GM12878 (cell line): ENCODE measurements around the gene ME3. TPM values are rescaled to one million over a fixed set of nuclear protein-coding genes. Genes with fewer than 3 reads are reported as not detected.

ENCODE experiments used
- ATAC-seq: fragments of 200-7000 bp; cut with Tn5 transposase; 3 replicates; pipeline ENCODE4 v1.9.1; 2020; ENCODE audit warnings: mild to moderate bottlenecking, moderate library complexity
- BruUV-seq: library from RNA; stranded (reverse); fragments of 400-500 nt; replicated peaks from 2 replicates; lab custom pipeline; 2021; lab: Mats Ljungman, UMichigan
- CTCF ChIA-PET: fragments of 300-600 bp; sonication (Branson Sonifier 250); formaldehyde crosslinking; extraction: SDS; loops from one replicate; lab custom pipeline; 2021; ENCODE audit warnings: inconsistent platforms; lab: Yijun Ruan, JAX
- POLR2A ChIA-PET: fragments of 350-600 bp; formaldehyde crosslinking; extraction: SDS; loops from one replicate; lab custom pipeline; 2021; ENCODE audit warnings: inconsistent platforms; lab: Charles Lee
- RAD21 ChIA-PET: fragments of 300-600 bp; sonication (Branson Sonifier 250); formaldehyde crosslinking; loops from one replicate; lab custom pipeline; 2023; ENCODE audit warnings: antibody characterized with exemption; ENCODE audit not compliant: unreplicated experiment; lab: Charles Lee
- SMC1A ChIA-PET: fragments of 300-600 bp; sonication (Branson Sonifier 250); formaldehyde crosslinking; loops from one replicate; lab custom pipeline; 2023; ENCODE audit not compliant: unreplicated experiment, uncharacterized antibody; lab: Charles Lee
- DNase-seq: peaks from one replicate; pipeline ENCODE4 v3.0.0-alpha.2; 2011; ENCODE audit warnings: low read depth, low spot score
- FAIRE-seq: peaks from 3 replicates; lab custom pipeline; 2011; peaks lifted over from hg19 to GRCh38; lab: Jason Lieb, UNC
- H2AFZ ChIP-seq: 2 replicates; pipeline ENCODE4 v1.6.0; 2011; ENCODE audit warnings: low read depth, low read length, control low read depth; ENCODE audit not compliant: control insufficient read depth
- H3K27ac ChIP-seq: 2 replicates; pipeline ENCODE4 v1.5.1; 2011; ENCODE audit warnings: control low read depth; ENCODE audit not compliant: control insufficient read depth, insufficient read depth
- H3K27me3 ChIP-seq, 2 experiments: replicated peaks in 1 of 2; 2 replicates each; pipeline versions ENCODE4 v1.6.0 to v1.6.1; 2011; ENCODE audit warnings: low read length in 1 of 2; ENCODE audit not compliant: control insufficient read depth in 2 of 2, insufficient read depth in 2 of 2
- H3K36me3 ChIP-seq, 2 experiments: 2 replicates each; pipeline ENCODE4 v1.5.1; 2011; ENCODE audit warnings: low read length in 1 of 2; ENCODE audit not compliant: control insufficient read depth in 2 of 2, insufficient read depth in 2 of 2
- H3K4me1 ChIP-seq: 2 replicates; pipeline ENCODE4 v1.6.1; 2011; ENCODE audit warnings: mild to moderate bottlenecking, low read length, moderate library complexity, mixed read lengths; ENCODE audit not compliant: control insufficient read depth, insufficient read depth
- H3K4me2 ChIP-seq: 2 replicates; pipeline ENCODE4 v1.6.0; 2011; ENCODE audit warnings: control low read depth; ENCODE audit not compliant: control insufficient read depth, insufficient read depth
- H3K4me3 ChIP-seq: fragments of 200-600 bp; sonication (generic); 2 replicates; pipeline ENCODE4 v1.5.1; 2016
- H3K79me2 ChIP-seq: 2 replicates; pipeline ENCODE4 v1.6.0; 2011; ENCODE audit warnings: low read length; ENCODE audit not compliant: control insufficient read depth, insufficient read depth
- H3K9ac ChIP-seq: 2 replicates; pipeline ENCODE4 v1.8.0; 2011; ENCODE audit warnings: low read length, control low read depth, mixed read lengths; ENCODE audit not compliant: control insufficient read depth, insufficient read depth
- H3K9me3 ChIP-seq: replicated peaks from 3 replicates; pipeline ENCODE4 v1.5.1; 2011; ENCODE audit warnings: mild to moderate bottlenecking, low read length; ENCODE audit not compliant: control insufficient read depth, insufficient read depth
- H4K20me1 ChIP-seq: 2 replicates; pipeline ENCODE4 v1.6.0; 2011; ENCODE audit not compliant: control insufficient read depth, insufficient read depth
- BACH1 ChIP-seq: fragments of 450-650 bp; IDR thresholded peaks from 2 replicates; pipeline ENCODE4 v1.6.1; 2017; ENCODE audit warnings: mild to moderate bottlenecking, borderline replicate concordance
- ETV6 ChIP-seq, 2 experiments: fragments of 450-650 bp in 1 of 2; IDR thresholded peaks in 1 of 2; conservative IDR thresholded peaks in 1 of 2; 2 replicates each; pipeline ENCODE4 v1.6.1; 2014; ENCODE audit warnings: antibody characterized with exemption in 1 of 2, borderline replicate concordance in 1 of 2, low read depth in 1 of 2, mild to moderate bottlenecking in 1 of 2, moderate library complexity in 1 of 2
- HDGF ChIP-seq: fragments of 450-650 bp; IDR thresholded peaks from 2 replicates; pipeline ENCODE4 v1.6.1; 2016; ENCODE audit warnings: antibody characterized with exemption
- IKZF2 ChIP-seq, 2 experiments: fragments of 450-650 bp; IDR thresholded peaks; 2 replicates each; pipeline ENCODE4 v1.6.1; 2017; ENCODE audit warnings: mild to moderate bottlenecking in 2 of 2, moderate library complexity in 2 of 2
- POLR2AphosphoS5 ChIP-seq: IDR thresholded peaks from 2 replicates; pipeline ENCODE4 v1.6.1; 2011; ENCODE audit warnings: mild to moderate bottlenecking, low read length, inconsistent platforms
- RCOR1 ChIP-seq: conservative IDR thresholded peaks from 2 replicates; pipeline ENCODE4 v1.6.1; 2012; ENCODE audit warnings: low read depth, low read length, improper control_type of control experiment
- RUNX3 ChIP-seq: IDR thresholded peaks from 2 replicates; pipeline ENCODE4 v1.6.1; 2012; ENCODE audit warnings: low read length, inconsistent platforms
- ZNF24 ChIP-seq: fragments of 450-650 bp; IDR thresholded peaks from 2 replicates; pipeline ENCODE4 v1.6.1; 2017; ENCODE audit warnings: antibody characterized with exemption, mild to moderate bottlenecking
- ZNF384 ChIP-seq: IDR thresholded peaks from 2 replicates; pipeline ENCODE4 v1.6.1; 2012; ENCODE audit warnings: low read depth, mild to moderate bottlenecking, low read length, improper control_type of control experiment, borderline replicate concordance
- WGBS: methylation state at CpG from one replicate; pipeline ENCODE4 v1.1.6; 2016; ENCODE audit warnings: low lambda C conversion rate; ENCODE audit not compliant: insufficient replicate concordance, insufficient coverage; ENCODE audit errors: missing lambda C conversion rate; 5-methylcytosine and 5-hydroxymethylcytosine counted together
- in situ Hi-C: fragments of 300-500 bp; cut with MboI; formaldehyde crosslinking; loops from 9 replicates; pipeline ENCODE4 v1.14.3; 2018; ENCODE audit warnings: mixed read lengths
- intact Hi-C: fragments of 100-400 bp; cut with micrococcal nuclease; formaldehyde crosslinking; loops from one replicate; pipeline ENCODE4 v1.14.2; 2022; ENCODE audit not compliant: unreplicated experiment
- polyA plus RNA-seq, 11 experiments: library from polyadenylated mRNA; depleted of rRNA in 4 of 11; unstranded in 6 of 11; stranded (reverse) in 5 of 11; fragments of >200 nt; fragmentation: Nextera tagmentation in 4 of 11; fragmentation: Illumina TruSeq in 1 of 11; extraction: Ambion mirVana in 4 of 11; extraction: Trizol in 1 of 11; gene quantifications; 1 replicate in 1 of 11; 2 replicates in 10 of 11; pipeline versions ENCODE4 v1.2.1 to v1.2.3, GENCODE V29; 2011 to 2016; ENCODE audit warnings: inconsistent platforms in 2 of 11, missing spikeins in 2 of 11, low read depth in 1 of 11
- total RNA-seq, 4 experiments: library from RNA; depleted of rRNA in 3 of 4; stranded (reverse); fragments of >200 nt in 3 of 4; fragmentation: Illumina TruSeq in 1 of 4; extraction: Trizol in 1 of 4; gene quantifications; 2 replicates each; pipeline versions ENCODE4 v1.2.1 to v1.2.3, GENCODE V29; 2013 to 2021
- TF ChIP-seq, protein P1 (sequence below): fragments of 450-650 bp; IDR thresholded peaks from 2 replicates; pipeline ENCODE4 v1.6.1; 2018; ENCODE audit warnings: borderline replicate concordance, mild to moderate bottlenecking; ENCODE audit not compliant: partially characterized antibody
- TF ChIP-seq, protein P2 (sequence below): IDR thresholded peaks from 2 replicates; pipeline ENCODE4 v1.6.1; 2011; ENCODE audit warnings: low read depth, mild to moderate bottlenecking, low read length, moderate library complexity, borderline replicate concordance; ENCODE audit errors: extremely low read depth
- TF ChIP-seq, protein P3 (sequence below): IDR thresholded peaks from 2 replicates; pipeline ENCODE4 v1.6.1; 2011; ENCODE audit warnings: borderline replicate concordance, low read depth, mild to moderate bottlenecking, moderate library complexity, low read length; ENCODE audit not compliant: insufficient read depth, poor library complexity, severe bottlenecking

The ME3 gene
- total and polyA plus RNA-seq, 10 of the 15 experiments (the other 5 are each of a cell fraction or from before 2014, with no cell fraction given): 0.06 to 0.40 (median 0.19) TPM; not detected in 2

DNA sequence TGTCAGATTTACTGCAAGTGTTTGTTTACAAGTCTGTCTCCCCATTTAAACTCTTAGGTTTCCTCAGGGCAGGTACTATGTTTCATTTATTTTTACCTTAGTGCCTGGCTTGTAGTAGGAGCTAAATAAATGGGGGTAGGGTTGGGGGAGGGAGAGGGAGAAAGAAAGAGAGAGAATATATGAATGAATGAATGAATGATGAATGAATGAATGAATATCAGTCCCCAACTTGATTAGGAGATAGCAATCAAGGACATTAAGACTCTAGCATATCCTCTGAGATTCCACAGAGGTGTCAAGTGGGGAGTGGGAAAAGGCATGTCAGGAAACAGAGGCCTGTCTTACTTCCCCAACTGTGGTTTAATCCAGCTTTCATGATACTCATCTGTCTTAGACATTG, 83.2 kb downstream of the ME3 start:
- Histone ChIP-seq H3K79me2 (no peaks in the 10 kb centered on the region), H3K4me1 (peaks cover 12% of the 10 kb centered on the region), H3K27ac (no peak overlapping the region), H3K36me3 (no peaks in the 10 kb centered on the region), H3K9me3 (no peaks in the 10 kb centered on the region; the same call in 2 of the 3 replicates), H4K20me1 (no peaks in the 10 kb centered on the region), H3K27me3 (no peaks in the 10 kb centered on the region), H3K4me3 (no peak overlapping the region), H2AFZ (no peak overlapping the region), H3K4me2 (no peak overlapping the region), H3K9ac (no peak overlapping the region)
- ATAC-seq (no peak), DNase-seq (no peak), FAIRE-seq (no peak)
- ChIA-PET SMC1A (interaction anchor here (1.1 to 3.0 kb wide), 6 partner anchors 15 to 91 kb away, joined by 3 to 11 read pairs (median 6); no protein-coding TSS in a partner anchor), POLR2A (no interaction called here), CTCF (interaction anchor here (0.7 to 2.0 kb wide), 6 partner anchors 13 to 132 kb away, joined by 3 to 11 read pairs (median 4); no protein-coding TSS in a partner anchor), RAD21 (interaction anchor here (1.1 to 1.3 kb wide), 3 partner anchors 38 to 134 kb away, joined by 3 to 4 read pairs (median 3); no protein-coding TSS in a partner anchor)
- in situ Hi-C loops: no loop called here
- intact Hi-C loops: no loop called here
- TF ChIP-seq IKZF2 (IDR thresholded peaks at IDR 0.05) (no peak), ZNF24 (peak; percentile 90)
- no TSS peak for BruUV-seq

DNA sequence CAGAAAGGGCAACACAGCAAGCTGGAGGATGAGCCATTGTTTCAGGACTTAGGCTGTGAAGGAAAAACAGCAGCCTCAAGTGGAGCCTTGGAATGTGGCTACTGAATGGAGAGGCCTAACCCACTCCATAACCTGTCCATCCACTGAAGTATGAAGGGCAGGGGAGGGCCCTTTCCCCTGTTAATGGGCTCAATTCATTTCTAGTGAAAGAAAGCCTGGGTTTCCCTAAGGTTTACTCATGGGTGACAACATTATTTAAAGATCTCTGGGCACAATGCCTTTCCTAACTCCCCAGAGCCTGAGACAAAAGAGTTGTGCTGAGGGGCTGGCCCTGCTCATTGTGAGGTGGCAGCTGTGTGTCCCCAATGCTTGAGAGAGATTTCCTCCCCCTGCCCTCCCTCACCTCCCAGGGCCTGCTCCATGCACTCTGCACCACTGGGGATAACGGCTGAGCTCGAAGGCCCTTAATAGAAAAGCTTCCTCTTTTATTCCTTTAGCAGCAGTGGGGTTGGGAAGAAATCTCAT, 83.8 kb downstream of the ME3 start:
- Histone ChIP-seq H3K9ac (no peak overlapping the region), H3K27me3 (no peaks in the 10 kb centered on the region), H3K4me2 (no peak overlapping the region), H3K4me3 (no peak overlapping the region), H2AFZ (no peak overlapping the region), H3K9me3 (no peaks in the 10 kb centered on the region; the same call in 2 of the 3 replicates), H3K79me2 (no peaks in the 10 kb centered on the region), H3K27ac (no peak overlapping the region), H3K4me1 (peaks cover 12% of the 10 kb centered on the region), H4K20me1 (no peaks in the 10 kb centered on the region), H3K36me3 (no peaks in the 10 kb centered on the region)
- no peak for DNase-seq
- no TSS peak for BruUV-seq
- 32% methylated on average over 2 of the region's 2 CpGs for WGBS
- intact Hi-C loops: no loop called here
- no peak for ATAC-seq
- ChIA-PET RAD21 (interaction anchor here (1.1 to 1.3 kb wide), 3 partner anchors 37 to 133 kb away, joined by 3 to 4 read pairs (median 3); no protein-coding TSS in a partner anchor), POLR2A (interaction anchor here (0.5 kb wide), 1 partner anchor 365 kb away, joined by 3 read pairs; no protein-coding TSS in a partner anchor), CTCF (interaction anchor here (0.7 to 2.0 kb wide), 5 partner anchors 12 to 894 kb away, joined by 3 to 11 read pairs (median 4); no protein-coding TSS in a partner anchor), SMC1A (interaction anchor here (0.5 to 3.0 kb wide), 8 partner anchors 12 to 132 kb away, joined by 3 to 11 read pairs (median 4); no protein-coding TSS in a partner anchor)
- in situ Hi-C loops: no loop called here
- FAIRE-seq: no peak
- TF ChIP-seq ZNF384: no peak
- TF ChIP-seq POLR2AphosphoS5: no peak
- TF ChIP-seq RCOR1: no peak
- TF ChIP-seq, protein P1, sequence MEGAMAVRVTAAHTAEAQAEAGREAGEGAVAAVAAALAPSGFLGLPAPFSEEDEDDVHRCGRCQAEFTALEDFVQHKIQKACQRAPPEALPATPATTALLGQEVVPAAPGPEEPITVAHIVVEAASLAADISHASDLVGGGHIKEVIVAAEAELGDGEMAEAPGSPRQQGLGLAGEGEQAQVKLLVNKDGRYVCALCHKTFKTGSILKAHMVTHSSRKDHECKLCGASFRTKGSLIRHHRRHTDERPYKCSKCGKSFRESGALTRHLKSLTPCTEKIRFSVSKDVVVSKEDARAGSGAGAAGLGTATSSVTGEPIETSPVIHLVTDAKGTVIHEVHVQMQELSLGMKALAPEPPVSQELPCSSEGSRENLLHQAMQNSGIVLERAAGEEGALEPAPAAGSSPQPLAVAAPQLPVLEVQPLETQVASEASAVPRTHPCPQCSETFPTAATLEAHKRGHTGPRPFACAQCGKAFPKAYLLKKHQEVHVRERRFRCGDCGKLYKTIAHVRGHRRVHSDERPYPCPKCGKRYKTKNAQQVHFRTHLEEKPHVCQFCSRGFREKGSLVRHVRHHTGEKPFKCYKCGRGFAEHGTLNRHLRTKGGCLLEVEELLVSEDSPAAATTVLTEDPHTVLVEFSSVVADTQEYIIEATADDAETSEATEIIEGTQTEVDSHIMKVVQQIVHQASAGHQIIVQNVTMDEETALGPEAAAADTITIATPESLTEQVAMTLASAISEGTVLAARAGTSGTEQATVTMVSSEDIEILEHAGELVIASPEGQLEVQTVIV: no peak
- TF ChIP-seq, protein P2, sequence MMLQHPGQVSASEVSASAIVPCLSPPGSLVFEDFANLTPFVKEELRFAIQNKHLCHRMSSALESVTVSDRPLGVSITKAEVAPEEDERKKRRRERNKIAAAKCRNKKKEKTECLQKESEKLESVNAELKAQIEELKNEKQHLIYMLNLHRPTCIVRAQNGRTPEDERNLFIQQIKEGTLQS: no peak
- TF ChIP-seq BACH1: no peak
- TF ChIP-seq, protein P3, sequence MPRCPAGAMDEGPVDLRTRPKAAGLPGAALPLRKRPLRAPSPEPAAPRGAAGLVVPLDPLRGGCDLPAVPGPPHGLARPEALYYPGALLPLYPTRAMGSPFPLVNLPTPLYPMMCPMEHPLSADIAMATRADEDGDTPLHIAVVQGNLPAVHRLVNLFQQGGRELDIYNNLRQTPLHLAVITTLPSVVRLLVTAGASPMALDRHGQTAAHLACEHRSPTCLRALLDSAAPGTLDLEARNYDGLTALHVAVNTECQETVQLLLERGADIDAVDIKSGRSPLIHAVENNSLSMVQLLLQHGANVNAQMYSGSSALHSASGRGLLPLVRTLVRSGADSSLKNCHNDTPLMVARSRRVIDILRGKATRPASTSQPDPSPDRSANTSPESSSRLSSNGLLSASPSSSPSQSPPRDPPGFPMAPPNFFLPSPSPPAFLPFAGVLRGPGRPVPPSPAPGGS: no peak
- no peak for TF ChIP-seq RUNX3
- no peak for TF ChIP-seq HDGF
- TF ChIP-seq ETV6 (conservative IDR thresholded peaks at IDR 0.05 in 1 of 2, IDR thresholded peaks at IDR 0.05 in 1 of 2; ENCODE audit: borderline replicate concordance in 1 of 2, low read depth in 1 of 2): no peak
